Memory B cell (primary cell): ENCODE data around the gene CRISPLD2.

Source experiments
- ATAC-seq: fragments of 150-1000 bp; cut with Tn5 transposase; 2 replicates; pipeline ENCODE4 v1.10.0; 2021; ENCODE audit warnings: low read depth, mild to moderate bottlenecking, moderate library complexity
- DNase-seq, 2 donors: peaks; one replicate each; pipeline ENCODE4 v3.0.0; 2022; ENCODE audit warnings: low spot score in 2 of 2
- H3K27ac Mint-ChIP-seq: one replicate; pipeline ENCODE4 v1.8.0; 2022; ENCODE audit warnings: mild to moderate bottlenecking, moderate library complexity, mixed read lengths
- H3K27me3 Mint-ChIP-seq: one replicate; pipeline ENCODE4 v1.8.0; 2022; ENCODE audit warnings: mixed read lengths
- H3K36me3 Mint-ChIP-seq: one replicate; pipeline ENCODE4 v1.8.0; 2022; ENCODE audit warnings: mild to moderate bottlenecking, mixed read lengths
- H3K4me1 Mint-ChIP-seq: one replicate; pipeline ENCODE4 v1.8.0; 2022; ENCODE audit warnings: mixed read lengths
- H3K4me3 Mint-ChIP-seq: one replicate; pipeline ENCODE4 v1.8.0; 2022; ENCODE audit warnings: mild to moderate bottlenecking, moderate library complexity, mixed read lengths
- H3K9me3 Mint-ChIP-seq: one replicate; pipeline ENCODE4 v1.8.0; 2022; ENCODE audit warnings: mixed read lengths

The CRISPLD2 gene

DNA sequence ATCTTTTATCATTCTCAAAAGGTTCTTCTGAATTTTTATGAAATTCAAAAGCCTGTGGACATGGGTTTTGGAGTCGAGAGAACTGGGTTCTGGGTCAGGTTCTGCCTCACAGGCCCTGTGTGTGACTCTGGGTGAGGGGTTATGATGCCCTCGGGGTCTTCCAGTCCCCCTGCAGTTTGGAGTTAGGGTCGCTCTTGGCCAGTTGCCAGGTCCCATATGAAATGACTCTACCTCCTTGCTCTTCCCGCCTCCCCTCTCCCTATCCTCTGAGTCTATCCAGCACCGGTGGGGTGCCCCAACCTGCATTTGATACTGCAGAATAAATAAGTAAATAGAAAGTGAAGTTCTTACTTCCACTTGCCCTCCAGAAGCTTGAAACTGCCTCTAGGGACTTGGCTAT is 137.4 kb downstream of the CRISPLD2 start:
- Mint-ChIP-seq H3K27ac (no peak overlapping the region), H3K9me3 (no peaks in the 10 kb centered on the region), H3K27me3 (peaks cover 2% of the 10 kb centered on the region), H3K4me3 (no peak overlapping the region), H3K4me1 (peaks cover 2% of the 10 kb centered on the region), H3K36me3 (no peaks in the 10 kb centered on the region)
- DNase-seq (no peak), ATAC-seq (no peak)

DNA sequence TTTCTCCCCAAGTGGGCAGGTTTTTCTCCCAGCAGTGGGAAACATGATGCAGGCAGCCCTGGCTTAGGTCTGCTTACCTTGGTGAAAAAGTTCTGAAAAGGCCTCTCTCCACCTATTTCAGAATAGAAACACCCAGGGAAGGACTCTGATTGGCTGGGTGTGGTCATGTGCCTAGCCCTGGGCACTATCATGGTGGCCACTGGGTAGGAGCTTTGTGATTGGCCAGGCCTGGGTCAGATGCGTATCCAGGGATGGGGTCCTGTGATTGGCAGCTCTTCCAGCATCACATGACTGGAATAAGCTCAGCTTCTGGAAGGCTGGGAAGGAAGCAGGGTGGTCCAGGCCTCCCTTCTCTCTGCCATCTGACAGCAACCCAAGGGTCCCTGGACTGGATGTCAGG is 138.0 kb downstream of the CRISPLD2 start:
- Mint-ChIP-seq H3K4me3 (no peak overlapping the region), H3K36me3 (no peaks in the 10 kb centered on the region), H3K27ac (no peak overlapping the region), H3K9me3 (no peaks in the 10 kb centered on the region), H3K27me3 (peaks cover 2% of the 10 kb centered on the region), H3K4me1 (no peaks in the 10 kb centered on the region)
- ATAC-seq, result no peak
- DNase-seq, result no peak
